ENCODE results near the gene UPF1. TPM values are rescaled to one million over a fixed set of nuclear protein-coding genes. Genes with fewer than 3 reads are reported as not detected.

UPF1 gene
- polyA plus RNA-seq, 1 of the 3 experiments (the other 2 are of a cell fraction), result 33.3 TPM

DNA sequence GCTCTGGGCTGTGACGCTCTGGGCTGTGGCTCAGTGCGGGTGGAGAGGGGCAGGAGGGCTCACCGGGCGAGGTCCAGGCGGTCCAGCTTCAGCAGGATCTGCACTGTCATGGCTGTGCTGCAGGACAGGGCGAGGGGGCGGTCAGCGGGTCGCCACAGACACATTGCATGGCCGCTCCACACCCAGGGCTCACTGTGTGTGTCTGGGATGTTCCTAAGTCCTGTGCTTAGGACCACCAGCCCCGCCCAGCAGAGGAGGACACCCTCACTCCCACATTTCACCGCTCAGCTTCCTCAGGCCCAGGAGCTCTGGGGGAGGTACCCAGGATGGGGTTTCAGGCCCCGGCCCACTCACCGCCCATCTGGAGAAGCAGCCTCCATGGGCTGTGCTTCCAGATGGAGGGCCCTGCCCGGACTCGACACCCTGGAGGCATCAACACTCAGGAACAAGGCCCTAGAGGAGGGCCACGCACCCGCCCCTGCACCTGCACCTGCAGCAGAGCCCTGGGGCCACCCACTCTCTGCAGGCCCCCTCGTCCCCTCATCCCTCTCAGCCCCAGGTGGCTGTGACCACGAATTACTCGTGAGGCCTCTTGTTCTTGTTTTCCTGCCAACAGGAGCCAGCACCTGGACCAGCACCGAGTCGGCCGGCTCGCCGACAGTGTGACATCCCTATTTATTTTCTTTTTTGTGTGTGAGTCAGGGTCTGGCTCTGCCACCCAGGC is 73.9 kb downstream of the UPF1 start:
- POLR2A ChIA-PET, result interaction anchor here (1.4 kb wide), 1 partner anchor 14 kb away, joined by 3 read pairs; the partner anchor contains the start of genes COPE and DDX49
- Histone ChIP-seq H2AFZ (ENCODE audit: low read depth) (no peak overlapping the region), H4K20me1 (ENCODE audit: insufficient read depth) (0 out of 2 replicates have a peak, but pooled peaks cover under 1% of the 10 kb centered on the region), H3K27me3 (ENCODE audit: insufficient read depth) (no peaks in the 10 kb centered on the region), H3K36me3 (replicated peaks in 1 of 2; ENCODE audit: control insufficient read depth in 1 of 2, insufficient read depth in 2 of 2, low read length in 1 of 2) (peaks cover 10 to 56% of the 10 kb centered on the region in 2 experiments), H3K27ac (ENCODE audit: low read depth in 2 of 2, low read length in 1 of 2) (no peak overlapping the region), H3K4me3 (ENCODE audit: low read depth in 2 of 2, low read length in 1 of 2) (no peak overlapping the region), H3K79me2 (ENCODE audit: insufficient read depth) (no peaks in the 10 kb centered on the region), H3K4me2 (no peak overlapping the region), H3K9ac (no peak overlapping the region), H3K4me1 (ENCODE audit: control insufficient read depth in 1 of 2, insufficient read depth in 2 of 2, low read depth in 1 of 2, low read length in 1 of 2) (no peaks in the 10 kb centered on the region), H3K9me2 (no peaks in the 10 kb centered on the region), H3F3A (replicated peaks; ENCODE audit: insufficient read depth) (no peaks in the 10 kb centered on the region), H3K9me3 (no peaks in the 10 kb centered on the region)
- CTCF ChIA-PET, result interaction anchor here (1.4 kb wide), 1 partner anchor 11 kb away, joined by 5 read pairs; no protein-coding TSS in a partner anchor
- WGBS (ENCODE audit: low lambda C conversion rate), result 94% methylated on average over 10 of the region's 26 CpGs
- DNase-seq, result no peak
- TF ChIP-seq MXI1 (IDR thresholded peaks at IDR 0.05; ENCODE audit: low read depth, low read length), result no peak
- TF ChIP-seq RCOR1 (IDR thresholded peaks at IDR 0.05; ENCODE audit: low read length), result no peak

DNA sequence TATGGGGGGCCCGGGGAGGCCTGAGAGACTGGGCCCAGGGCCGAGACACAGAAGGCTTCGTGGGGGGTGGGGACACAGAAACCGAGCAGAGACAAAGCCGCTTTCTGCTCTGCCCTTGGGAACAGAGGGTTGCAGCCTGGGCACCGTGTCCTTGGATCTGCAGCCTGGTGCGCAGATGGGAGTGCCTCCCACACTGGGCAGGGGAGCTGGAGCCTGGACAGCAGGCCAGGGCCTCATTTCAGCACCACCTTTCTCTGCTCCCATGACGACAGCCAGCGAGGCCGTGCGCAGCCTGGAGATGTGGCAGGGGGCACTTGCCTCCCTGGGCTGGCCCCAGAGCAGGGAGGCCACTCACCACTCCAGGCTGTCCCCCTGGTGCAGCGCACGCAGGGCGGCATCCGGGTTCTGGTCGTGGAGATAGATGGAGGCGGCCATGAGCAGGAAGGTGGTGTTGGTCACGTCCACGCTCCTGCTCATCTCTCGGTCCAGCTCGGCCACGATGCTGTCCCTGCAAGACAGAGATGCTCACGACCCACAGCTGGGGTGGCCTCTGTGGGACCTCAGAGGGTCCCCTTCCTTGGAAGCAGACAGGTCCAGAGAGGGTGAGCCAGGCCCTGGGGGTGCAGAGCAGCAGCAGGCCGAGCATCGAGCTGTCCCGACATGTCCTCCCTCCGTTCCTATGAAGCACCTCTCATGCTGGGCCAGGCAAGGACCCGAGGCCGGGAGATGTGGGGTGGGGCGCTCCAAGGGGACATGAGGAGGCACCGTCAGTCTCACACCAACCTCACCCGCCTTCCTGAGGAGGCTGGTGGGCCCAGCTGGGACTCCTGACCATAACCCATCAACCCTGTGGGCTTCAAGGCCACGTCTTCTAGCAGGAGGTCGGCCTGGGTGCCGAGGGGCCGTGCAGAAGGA is 75.1 kb downstream of the UPF1 start:
- Histone ChIP-seq H3K4me3 (ENCODE audit: low read depth in 2 of 2, low read length in 1 of 2) (no peak overlapping the region), H3K36me3 (replicated peaks in 1 of 2; ENCODE audit: control insufficient read depth in 1 of 2, insufficient read depth in 2 of 2, low read length in 1 of 2) (peaks cover 11 to 55% of the 10 kb centered on the region in 2 experiments), H3K4me1 (ENCODE audit: control insufficient read depth in 1 of 2, insufficient read depth in 2 of 2, low read depth in 1 of 2, low read length in 1 of 2) (no peaks in the 10 kb centered on the region), H3K9me3 (no peaks in the 10 kb centered on the region), H3K27ac (ENCODE audit: low read depth in 2 of 2, low read length in 1 of 2) (no peak overlapping the region), H3F3A (replicated peaks; ENCODE audit: insufficient read depth) (no peaks in the 10 kb centered on the region), H4K20me1 (ENCODE audit: insufficient read depth) (peaks cover 7% of the 10 kb centered on the region; the same call in 1 of the 2 replicates), H3K4me2 (no peak overlapping the region), H3K79me2 (ENCODE audit: insufficient read depth) (peaks cover 6% of the 10 kb centered on the region; the same call in 1 of the 2 replicates), H2AFZ (ENCODE audit: low read depth) (no peak overlapping the region), H3K9me2 (no peaks in the 10 kb centered on the region), H3K27me3 (ENCODE audit: insufficient read depth) (no peaks in the 10 kb centered on the region), H3K9ac (no peak overlapping the region)
- no CpG with 5 or more reads among the region's 36 CpGs for WGBS (ENCODE audit: low lambda C conversion rate)
- POLR2A ChIA-PET, result interaction anchor here (1.0 kb wide), 3 partner anchors 8 to 13 kb away, joined by 3 read pairs; partner anchors contain the start of genes COPE and DDX49
- CTCF ChIA-PET, result interaction anchor here (1.4 to 4.1 kb wide), 3 partner anchors 11 to 12 kb away, joined by 4 to 22 read pairs (median 5); partner anchors contain the start of gene CERS1
- no peak for TF ChIP-seq CHD2 (IDR thresholded peaks at IDR 0.05; ENCODE audit: low read length, partially characterized antibody)
- no peak for DNase-seq

DNA sequence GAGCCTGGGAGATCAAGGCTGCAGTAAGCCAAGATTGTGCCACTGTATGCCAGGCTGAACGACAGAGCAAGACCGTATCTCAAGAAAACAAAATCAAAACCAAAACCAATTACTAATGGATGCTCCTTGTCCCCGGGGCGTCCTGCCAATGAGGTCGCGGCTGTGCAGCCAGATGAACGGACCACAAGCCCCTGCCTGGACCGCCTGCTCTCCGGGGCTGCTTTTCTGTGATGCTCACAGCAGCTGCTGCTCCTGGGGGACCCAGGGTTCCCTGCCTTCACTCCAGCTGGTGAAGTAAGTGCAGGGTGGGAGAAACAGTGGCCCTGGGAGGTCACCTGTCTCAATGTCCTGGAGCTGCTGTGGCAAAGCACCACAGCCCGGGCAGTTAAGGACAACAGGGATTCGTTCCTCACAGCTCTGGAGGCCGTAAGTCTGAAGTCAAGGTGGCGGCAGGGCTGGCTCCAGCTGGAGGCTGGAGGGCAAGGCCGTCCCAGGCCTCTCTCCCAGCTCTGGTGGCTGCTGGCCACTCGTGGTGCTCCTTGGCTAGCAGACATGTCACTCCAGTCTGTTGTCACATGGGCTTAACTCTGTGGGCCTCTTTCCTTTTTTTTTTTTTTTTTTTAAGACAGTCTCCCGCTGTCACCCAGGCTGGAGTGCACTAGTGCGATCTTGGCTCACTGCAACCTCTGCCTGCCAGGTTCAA is 77.3 kb downstream of the UPF1 start:
- Histone ChIP-seq H4K20me1 (ENCODE audit: insufficient read depth) (peaks cover 26% of the 10 kb centered on the region), H3K9me2 (no peaks in the 10 kb centered on the region), H3K79me2 (ENCODE audit: insufficient read depth) (peaks cover 28% of the 10 kb centered on the region), H3K9me3 (no peaks in the 10 kb centered on the region), H3K4me3 (ENCODE audit: low read depth in 2 of 2, low read length in 1 of 2) (no peak overlapping the region), H3F3A (replicated peaks; ENCODE audit: insufficient read depth) (no peaks in the 10 kb centered on the region), H3K4me1 (ENCODE audit: control insufficient read depth in 1 of 2, insufficient read depth in 2 of 2, low read depth in 1 of 2, low read length in 1 of 2) (no peaks in the 10 kb centered on the region), H3K4me2 (no peak overlapping the region), H3K9ac (no peak overlapping the region), H3K27me3 (ENCODE audit: insufficient read depth) (no peaks in the 10 kb centered on the region), H3K27ac (ENCODE audit: low read depth in 2 of 2, low read length in 1 of 2) (no peak overlapping the region), H3K36me3 (replicated peaks in 1 of 2; ENCODE audit: control insufficient read depth in 1 of 2, insufficient read depth in 2 of 2, low read length in 1 of 2) (peaks cover 23 to 62% of the 10 kb centered on the region in 2 experiments), H2AFZ (ENCODE audit: low read depth) (no peak overlapping the region)
- no peak for DNase-seq
- WGBS (ENCODE audit: low lambda C conversion rate), result 92% methylated on average over 13 of the region's 17 CpGs
- ChIA-PET POLR2A (no interaction called here), CTCF (interaction anchor here (4.1 kb wide), 1 partner anchor 14 kb away, joined by 22 read pairs; the partner anchor contains the start of gene CERS1)
- TF ChIP-seq YY1 (IDR thresholded peaks at IDR 0.05; ENCODE audit: low read depth), result no peak
- TF ChIP-seq GABPA (IDR thresholded peaks at IDR 0.05; ENCODE audit: low read depth), result no peak

All from SK-N-SH (cell line).